Endothelial cell of umbilical vein (primary cell): ENCODE results near the gene GPR89A.
"Not testable (repeated sequence)": the region's sequence is repeated elsewhere in the genome, so short reads cannot be mapped to it uniquely, and the experiment has no call there.

Experiments
- CTCF ChIP-seq, 2 donors: IDR thresholded peaks; 1 replicate in 1 of 2; 2 replicates in 1 of 2; pipeline ENCODE4 v1.5.1; 2011; ENCODE audit warnings: low read length in 2 of 2, mild to moderate bottlenecking in 2 of 2, moderate library complexity in 2 of 2, control low read depth in 1 of 2, inconsistent platforms in 1 of 2, low read depth in 1 of 2; ENCODE audit not compliant: insufficient read depth in 1 of 2; ENCODE audit errors: extremely low read depth in 1 of 2
- EZH2 ChIP-seq: IDR thresholded peaks from 2 replicates; pipeline ENCODE4 v1.6.1; 2012; ENCODE audit warnings: borderline replicate concordance, low read depth, mild to moderate bottlenecking, moderate library complexity, low read length, inconsistent platforms; ENCODE audit not compliant: severe bottlenecking
- JUN ChIP-seq: IDR thresholded peaks from 2 replicates; pipeline ENCODE4 v1.6.1; 2011; ENCODE audit warnings: borderline replicate concordance, low read depth; ENCODE audit not compliant: insufficient read length, insufficient read depth
- POLR2AphosphoS5 ChIP-seq: IDR thresholded peaks from 2 replicates; pipeline ENCODE4 v1.6.1; 2012; ENCODE audit warnings: low read depth, mild to moderate bottlenecking, control low read depth, low read length, moderate library complexity; ENCODE audit not compliant: insufficient read depth

- TF ChIP-seq EZH2; CTCF (IDR thresholded peaks at IDR 0.05; ENCODE audit: extremely low read depth in 1 of 2, insufficient read depth in 1 of 2, low read depth in 1 of 2, low read length in 2 of 2); JUN; POLR2AphosphoS5: not testable (repeated sequence)
These were observed 3.0 kb downstream of the GPR89A start for GRCh38 chr1:145610744-145611143.
